Endodermal cell (in vitro differentiated cells): ENCODE results near the gene C14orf93. TPM values are rescaled to one million over a fixed set of nuclear protein-coding genes. Genes with fewer than 3 reads are reported as not detected.

Experiments used
- DNase-seq: peaks from one replicate; pipeline ENCODE4 v3.0.0-alpha.2; 2017
- H3K27ac ChIP-seq: 2 replicates; pipeline ENCODE4 v1.5.1; 2013; ENCODE audit warnings: mild to moderate bottlenecking, low read depth, low read length, moderate library complexity
- H3K27me3 ChIP-seq: 2 replicates; pipeline ENCODE4 v1.6.1; 2013; ENCODE audit warnings: mild to moderate bottlenecking, low read length, moderate library complexity; ENCODE audit not compliant: insufficient read depth, control insufficient read depth, poor library complexity, severe bottlenecking
- H3K36me3 ChIP-seq: 2 replicates; pipeline ENCODE4 v1.7.0; 2013; ENCODE audit warnings: mild to moderate bottlenecking, low read length, moderate library complexity; ENCODE audit not compliant: control insufficient read depth, insufficient read depth
- H3K4me1 ChIP-seq: one replicate; pipeline ENCODE4 v1.7.0; 2013; ENCODE audit warnings: low read length; ENCODE audit not compliant: control insufficient read depth, insufficient read depth
- H3K4me3 ChIP-seq: 2 replicates; pipeline ENCODE4 v1.5.1; 2013; ENCODE audit warnings: mild to moderate bottlenecking, low read length, moderate library complexity
- H3K9ac ChIP-seq: 2 replicates; pipeline ENCODE4 v1.6.1; 2013; ENCODE audit warnings: mild to moderate bottlenecking, low read length, moderate library complexity; ENCODE audit not compliant: poor library complexity, severe bottlenecking; ENCODE audit errors: extremely low read depth
- H3K9me3 ChIP-seq: 2 replicates; pipeline ENCODE4 v1.6.1; 2013; ENCODE audit warnings: mild to moderate bottlenecking, low read length, moderate library complexity; ENCODE audit not compliant: control insufficient read depth
- H3K27ac Mint-ChIP-seq: 2 replicates; pipeline ENCODE4 v1.8.0; 2020; ENCODE audit warnings: mixed read lengths
- H3K27me3 Mint-ChIP-seq: 2 replicates; pipeline ENCODE4 v1.8.0; 2021; ENCODE audit warnings: mild to moderate bottlenecking, mixed read lengths; ENCODE audit not compliant: insufficient read depth
- H3K36me3 Mint-ChIP-seq: 2 replicates; pipeline ENCODE4 v1.8.0; 2020; ENCODE audit warnings: low read depth, mixed read lengths
- H3K4me1 Mint-ChIP-seq: 2 replicates; pipeline ENCODE4 v1.8.0; 2020; ENCODE audit warnings: mixed read lengths
- H3K4me3 Mint-ChIP-seq: 2 replicates; pipeline ENCODE4 v1.8.0; 2020; ENCODE audit warnings: mild to moderate bottlenecking, moderate library complexity, mixed read lengths
- H3K9me3 Mint-ChIP-seq: 2 replicates; pipeline ENCODE4 v1.8.0; 2020; ENCODE audit warnings: mild to moderate bottlenecking, mixed read lengths
- WGBS, 2 experiments: methylation state at CpG; one replicate each; pipeline versions ENCODE4 v1.1.5 to v1.1.7; 2013; ENCODE audit warnings: missing lambda C conversion rate in 2 of 2, mixed read lengths in 1 of 2; ENCODE audit not compliant: insufficient coverage in 1 of 2, insufficient read length in 1 of 2; 5-methylcytosine and 5-hydroxymethylcytosine counted together
- total RNA-seq, 2 donors: library from RNA; stranded (reverse); fragmentation: NEBNext Ultra II Directional in 1 of 2; extraction: Animal tissue kit (Norgen Biotek cat#: 25700) in 1 of 2; gene quantifications; 2 replicates in 1 of 2; 3 replicates in 1 of 2; pipeline ENCODE4 v1.2.1, GENCODE V29; 2021
- TF ChIP-seq, protein P1 (sequence below): fragments of 200-600 bp; sonication (generic); conservative IDR thresholded peaks from 2 replicates; pipeline ENCODE4 v1.5.0; 2021; ENCODE audit warnings: antibody characterized with exemption, mild to moderate bottlenecking

Gene C14orf93
- total RNA-seq, 2 donors from 2014 or later: 7.0 to 9.4 TPM

DNA sequence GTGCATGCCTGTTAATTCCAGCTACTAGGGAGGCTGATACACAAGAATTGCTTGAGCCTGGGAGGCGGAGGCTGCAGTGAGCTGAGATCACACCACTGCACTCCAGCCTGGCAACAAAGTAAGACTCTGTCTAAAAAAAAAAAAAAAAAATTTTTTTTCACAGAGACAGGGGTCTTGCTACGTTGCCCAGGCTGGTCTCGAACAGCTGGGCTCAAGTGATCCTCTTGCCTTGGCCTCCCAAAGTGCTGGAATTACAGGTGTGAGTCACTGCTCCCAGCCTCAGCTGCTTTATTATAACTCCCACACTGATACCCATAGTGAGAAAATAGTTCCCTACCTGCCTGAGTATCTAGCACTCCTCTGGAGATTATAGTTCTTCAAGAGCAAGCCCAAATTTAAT is 64.3 kb downstream of the C14orf93 start:
- no peak overlapping the region for H3K4me3 ChIP-seq
- no peak overlapping the region for H3K27ac Mint-ChIP-seq
- H3K4me3 Mint-ChIP-seq: no peak overlapping the region
- H3K4me1 ChIP-seq: peaks cover 5% of the 10 kb centered on the region
- no peak overlapping the region for H3K27ac ChIP-seq
- no peaks in the 10 kb centered on the region for H3K27me3 Mint-ChIP-seq
- H3K27me3 ChIP-seq: peaks cover 7% of the 10 kb centered on the region
- H3K4me1 Mint-ChIP-seq: peaks cover 3% of the 10 kb centered on the region
- H3K9me3 ChIP-seq: no peaks in the 10 kb centered on the region
- TF ChIP-seq, protein P1, sequence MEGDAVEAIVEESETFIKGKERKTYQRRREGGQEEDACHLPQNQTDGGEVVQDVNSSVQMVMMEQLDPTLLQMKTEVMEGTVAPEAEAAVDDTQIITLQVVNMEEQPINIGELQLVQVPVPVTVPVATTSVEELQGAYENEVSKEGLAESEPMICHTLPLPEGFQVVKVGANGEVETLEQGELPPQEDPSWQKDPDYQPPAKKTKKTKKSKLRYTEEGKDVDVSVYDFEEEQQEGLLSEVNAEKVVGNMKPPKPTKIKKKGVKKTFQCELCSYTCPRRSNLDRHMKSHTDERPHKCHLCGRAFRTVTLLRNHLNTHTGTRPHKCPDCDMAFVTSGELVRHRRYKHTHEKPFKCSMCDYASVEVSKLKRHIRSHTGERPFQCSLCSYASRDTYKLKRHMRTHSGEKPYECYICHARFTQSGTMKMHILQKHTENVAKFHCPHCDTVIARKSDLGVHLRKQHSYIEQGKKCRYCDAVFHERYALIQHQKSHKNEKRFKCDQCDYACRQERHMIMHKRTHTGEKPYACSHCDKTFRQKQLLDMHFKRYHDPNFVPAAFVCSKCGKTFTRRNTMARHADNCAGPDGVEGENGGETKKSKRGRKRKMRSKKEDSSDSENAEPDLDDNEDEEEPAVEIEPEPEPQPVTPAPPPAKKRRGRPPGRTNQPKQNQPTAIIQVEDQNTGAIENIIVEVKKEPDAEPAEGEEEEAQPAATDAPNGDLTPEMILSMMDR: no peak
- 90% methylated on average over 3 of the region's 3 CpGs; no CpG with 5 or more reads in 1 of the 2 experiments for WGBS, 2 experiments
- peaks cover 13% of the 10 kb centered on the region for H3K36me3 ChIP-seq
- no peak overlapping the region for H3K9ac ChIP-seq
- no peaks in the 10 kb centered on the region for H3K9me3 Mint-ChIP-seq
- DNase-seq: no peak
- H3K36me3 Mint-ChIP-seq: peaks cover 46% of the 10 kb centered on the region

DNA sequence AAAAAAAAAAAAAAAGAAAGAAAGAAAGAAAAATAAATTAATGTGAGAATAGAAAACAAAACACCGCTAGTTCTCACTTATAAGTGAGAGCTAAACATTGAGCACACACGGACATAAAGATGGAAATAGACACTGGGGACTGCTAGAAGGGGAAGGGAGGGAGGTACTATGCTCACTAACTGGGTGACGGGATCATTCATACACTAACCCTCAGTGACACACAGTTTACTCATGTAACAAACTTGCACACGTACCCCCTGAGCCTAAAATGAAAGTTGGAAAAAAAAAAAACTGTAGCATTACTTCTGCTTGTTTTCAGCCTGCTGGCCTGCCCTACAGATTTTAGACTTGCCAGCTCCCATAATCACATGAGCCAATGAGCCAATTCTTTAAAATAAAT is 70.3 kb downstream of the C14orf93 start:
- Histone ChIP-seq H3K27ac (no peak overlapping the region), H3K27me3 (no peaks in the 10 kb centered on the region), H3K4me1 (no peaks in the 10 kb centered on the region), H3K36me3 (no peaks in the 10 kb centered on the region), H3K4me3 (no peak overlapping the region), H3K9me3 (no peaks in the 10 kb centered on the region), H3K9ac (no peak overlapping the region)
- no peaks in the 10 kb centered on the region for H3K27me3 Mint-ChIP-seq
- TF ChIP-seq, protein P1: no peak
- H3K9me3 Mint-ChIP-seq: no peaks in the 10 kb centered on the region
- H3K4me1 Mint-ChIP-seq: no peaks in the 10 kb centered on the region
- no peak overlapping the region for H3K4me3 Mint-ChIP-seq
- H3K36me3 Mint-ChIP-seq: peaks cover 33% of the 10 kb centered on the region
- 93 to 100% methylated on average over 2 to 3 of the region's 4 CpGs for WGBS, 2 experiments
- no peak overlapping the region for H3K27ac Mint-ChIP-seq
- DNase-seq: no peak

Other genes with a start within 250 kb of the C14orf93 start
- 100 to 1,000 TPM; 114 TPM for gene OXA1L, start 243.5 kb downstream of the C14orf93 start, total RNA-seq
- 10 to 100 TPM; 16.7 to 17.0 TPM for gene SLC7A7, start 194.7 kb downstream of the C14orf93 start, total RNA-seq
- 100 to 1,000 TPM; 192 to 204 TPM for gene MRPL52, start 180.3 kb downstream of the C14orf93 start, total RNA-seq
- gene MMP14, start 173.6 kb downstream of the C14orf93 start, total RNA-seq: 100 to 1,000 TPM; 181 to 220 TPM
- gene LRP10, start 138.4 kb downstream of the C14orf93 start, total RNA-seq: 10 to 100 TPM; 28.9 to 41.5 TPM
- gene REM2, start 126.9 kb downstream of the C14orf93 start, total RNA-seq: 1 to 10 TPM in 1 of 2 donors, under 1 TPM in 1; 0.77 to 1.2 TPM
- gene RBM23, start 91.0 kb downstream of the C14orf93 start, total RNA-seq: 10 to 100 TPM; 52.0 to 68.6 TPM
- 100 to 1,000 TPM; 111 to 112 TPM for gene PRMT5, start 80.8 kb downstream of the C14orf93 start, total RNA-seq
- 10 to 100 TPM; 43.2 to 57.1 TPM for gene HAUS4, start 53.1 kb downstream of the C14orf93 start, total RNA-seq
- gene AJUBA, start 27.6 kb downstream of the C14orf93 start, total RNA-seq: 10 to 100 TPM; 34.2 to 51.4 TPM
- 100 to 1,000 TPM; 227 to 257 TPM for gene PSMB5, start 24.8 kb upstream of the C14orf93 start, total RNA-seq
- gene PSMB11, start 32.1 kb upstream of the C14orf93 start, total RNA-seq: not detected
- gene CDH24, start 47.4 kb upstream of the C14orf93 start, total RNA-seq: 10 to 100 TPM; 16.9 to 17.2 TPM
- gene ACIN1, start 85.0 kb upstream of the C14orf93 start, total RNA-seq: 100 to 1,000 TPM; 314 to 367 TPM
- gene C14orf119, start 85.4 kb upstream of the C14orf93 start, total RNA-seq: 10 to 100 TPM; 76.7 to 82.9 TPM
- 1 to 10 TPM in 1 of 2 donors, under 1 TPM in 1; 0.64 to 1.4 TPM for gene CIROP, start 94.8 kb upstream of the C14orf93 start, total RNA-seq
- gene CEBPE, start 109.1 kb upstream of the C14orf93 start, total RNA-seq: not detected
- 10 to 100 TPM; 47.6 to 48.9 TPM for gene SLC7A8, start 173.5 kb upstream of the C14orf93 start, total RNA-seq
- not detected for gene RNF212B, start 227.8 kb upstream of the C14orf93 start, total RNA-seq